HepG2 (cell line): ENCODE results near the gene ZMYND10. TPM values are rescaled to one million over a fixed set of nuclear protein-coding genes. Genes with fewer than 3 reads are reported as not detected.
A peak's percentile ranks its signal among the peaks of the same experiment; 100 is the strongest.

Experiments used
- CAMTA2 ChIP-seq: sonication (generic); formaldehyde crosslinking; IDR thresholded peaks from 2 replicates; pipeline ENCODE4 v1.4.0; 2020; ENCODE audit warnings: mild to moderate bottlenecking, missing genetic modification reagents, borderline replicate concordance
- CREB1 ChIP-seq, 2 experiments: fragments of 450-650 bp in 1 of 2; IDR thresholded peaks; 2 replicates each; pipeline ENCODE4 v1.6.1; 2016 to 2017; ENCODE audit warnings: control low read depth in 1 of 2, mild to moderate bottlenecking in 1 of 2, missing compliant biosample characterization in 1 of 2, missing genetic modification characterization in 1 of 2
- DPF2 ChIP-seq: sonication (generic); formaldehyde crosslinking; IDR thresholded peaks from 2 replicates; pipeline ENCODE4 v1.4.0; 2020; ENCODE audit warnings: mild to moderate bottlenecking, low read depth, missing genetic modification reagents, borderline replicate concordance
- ISX ChIP-seq: sonication (generic); formaldehyde crosslinking; conservative IDR thresholded peaks from 2 replicates; pipeline ENCODE4 v1.5.0; 2020; ENCODE audit warnings: missing genetic modification reagents
- ZBTB26 ChIP-seq: IDR thresholded peaks from 2 replicates; pipeline ENCODE4 v1.6.1; 2016; ENCODE audit warnings: missing compliant biosample characterization, missing genetic modification reagents, borderline replicate concordance
- ZNF354B ChIP-seq: sonication (generic); formaldehyde crosslinking; IDR thresholded peaks from 2 replicates; pipeline ENCODE4 v1.8.0; 2022; ENCODE audit warnings: mild to moderate bottlenecking, missing genetic modification reagents
- ZNF512 ChIP-seq: sonication (generic); formaldehyde crosslinking; IDR thresholded peaks from 2 replicates; pipeline ENCODE4 v1.4.0; 2020; ENCODE audit warnings: mild to moderate bottlenecking, missing genetic modification reagents
- ZNF557 ChIP-seq: sonication (generic); formaldehyde crosslinking; IDR thresholded peaks from 2 replicates; pipeline ENCODE4 v1.4.0; 2020; ENCODE audit warnings: missing genetic modification reagents
- polyA plus RNA-seq, 8 experiments: library from polyadenylated mRNA; depleted of rRNA in 3 of 8; stranded (reverse) in 7 of 8; unstranded in 1 of 8; fragments of >200 nt; fragmentation: Illumina TruSeq in 4 of 8; extraction: Trizol in 4 of 8; gene quantifications; 2 replicates each; pipeline versions ENCODE4 v1.2.1 to v1.2.3, GENCODE V29; 2011 to 2016; ENCODE audit warnings: low read depth in 4 of 8, missing spikeins in 1 of 8, mixed read lengths in 1 of 8; ENCODE audit not compliant: insufficient read depth in 1 of 8
- total RNA-seq, 5 experiments: library from RNA; depleted of rRNA; stranded (reverse); fragments of >200 nt; fragmentation: Illumina TruSeq; extraction: Trizol; gene quantifications; 2 replicates each; pipeline ENCODE4 v1.2.3, GENCODE V29; 2016; ENCODE audit warnings: low read depth in 1 of 5
- TF ChIP-seq, protein P1 (sequence below): sonication (generic); formaldehyde crosslinking; IDR thresholded peaks from 2 replicates; pipeline ENCODE4 v1.4.0; 2020; ENCODE audit warnings: mild to moderate bottlenecking, missing genetic modification reagents
- TF ChIP-seq, protein P2 (sequence below): sonication (generic); formaldehyde crosslinking; IDR thresholded peaks from one replicate; pipeline ENCODE4 v1.5.1; 2020; ENCODE audit warnings: mild to moderate bottlenecking, missing genetic modification reagents; ENCODE audit errors: not compliant biosample characterization
- TF ChIP-seq, protein P3 (sequence below): sonication (generic); formaldehyde crosslinking; conservative IDR thresholded peaks from 2 replicates; pipeline ENCODE4 v1.8.0; 2022; ENCODE audit warnings: low read depth, missing genetic modification reagents
- TF ChIP-seq, protein P4 (sequence below): IDR thresholded peaks from 2 replicates; pipeline ENCODE4 v1.6.1; 2016; ENCODE audit warnings: control low read depth

ZMYND10 gene
- total and polyA plus RNA-seq, 2 of the 13 experiments (the other 11 are each of a cell fraction or from before 2014, with no cell fraction given) = 0.60 to 0.74 TPM

DNA sequence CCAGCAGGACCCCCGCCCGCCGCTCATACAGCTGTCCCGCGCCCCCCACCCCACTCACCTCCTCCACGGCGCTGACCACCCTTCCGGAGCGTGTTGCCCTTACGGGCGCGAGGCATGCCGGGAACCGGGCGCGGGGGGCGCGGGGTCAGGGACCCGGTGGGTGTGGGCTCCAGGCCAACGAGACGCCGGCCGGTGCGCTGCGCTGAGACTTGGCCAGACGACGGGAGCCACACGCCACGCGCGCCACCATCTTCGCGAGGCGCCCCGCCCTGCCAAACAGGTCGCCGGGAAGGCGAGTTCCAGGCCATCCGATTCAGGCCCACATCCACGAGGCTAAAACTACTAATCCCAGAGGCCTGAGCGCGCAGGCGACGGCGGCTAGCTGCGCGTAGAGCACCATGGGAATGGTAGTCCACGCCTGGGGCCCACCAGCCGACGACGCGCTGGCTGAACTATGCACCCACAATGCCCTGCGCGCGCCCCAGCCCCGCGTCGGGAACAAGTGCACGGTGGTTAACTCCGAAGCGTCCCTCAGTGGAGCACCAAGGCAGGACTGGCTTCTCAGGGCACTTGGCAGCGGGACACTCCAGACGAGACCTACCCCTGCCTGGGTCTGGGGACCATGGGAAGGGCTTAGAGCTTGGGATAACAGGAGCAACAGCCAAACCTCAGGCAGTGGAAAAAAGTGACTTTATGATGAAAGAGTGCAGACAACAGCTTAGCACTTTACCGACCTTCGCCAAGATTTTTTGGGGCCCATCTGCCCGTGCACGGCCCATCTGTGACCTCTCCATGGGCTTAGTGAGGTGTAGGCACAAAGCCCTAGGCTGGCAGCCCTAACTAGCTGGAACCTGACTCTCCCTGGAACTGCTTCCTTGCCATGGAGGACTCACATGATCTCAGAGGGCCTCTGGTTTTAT is 53.1 kb downstream of the ZMYND10 start, which contains the start of gene IFRD2 (continued):
- TF ChIP-seq, protein P1, sequence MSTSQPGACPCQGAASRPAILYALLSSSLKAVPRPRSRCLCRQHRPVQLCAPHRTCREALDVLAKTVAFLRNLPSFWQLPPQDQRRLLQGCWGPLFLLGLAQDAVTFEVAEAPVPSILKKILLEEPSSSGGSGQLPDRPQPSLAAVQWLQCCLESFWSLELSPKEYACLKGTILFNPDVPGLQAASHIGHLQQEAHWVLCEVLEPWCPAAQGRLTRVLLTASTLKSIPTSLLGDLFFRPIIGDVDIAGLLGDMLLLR (CRISPR knock-in tag) = no peak
- no peak for TF ChIP-seq DPF2 (CRISPR knock-in tag)
- peak; percentile 3; the same call in 1 of the 2 replicates for TF ChIP-seq ZNF354B
- TF ChIP-seq, protein P2, sequence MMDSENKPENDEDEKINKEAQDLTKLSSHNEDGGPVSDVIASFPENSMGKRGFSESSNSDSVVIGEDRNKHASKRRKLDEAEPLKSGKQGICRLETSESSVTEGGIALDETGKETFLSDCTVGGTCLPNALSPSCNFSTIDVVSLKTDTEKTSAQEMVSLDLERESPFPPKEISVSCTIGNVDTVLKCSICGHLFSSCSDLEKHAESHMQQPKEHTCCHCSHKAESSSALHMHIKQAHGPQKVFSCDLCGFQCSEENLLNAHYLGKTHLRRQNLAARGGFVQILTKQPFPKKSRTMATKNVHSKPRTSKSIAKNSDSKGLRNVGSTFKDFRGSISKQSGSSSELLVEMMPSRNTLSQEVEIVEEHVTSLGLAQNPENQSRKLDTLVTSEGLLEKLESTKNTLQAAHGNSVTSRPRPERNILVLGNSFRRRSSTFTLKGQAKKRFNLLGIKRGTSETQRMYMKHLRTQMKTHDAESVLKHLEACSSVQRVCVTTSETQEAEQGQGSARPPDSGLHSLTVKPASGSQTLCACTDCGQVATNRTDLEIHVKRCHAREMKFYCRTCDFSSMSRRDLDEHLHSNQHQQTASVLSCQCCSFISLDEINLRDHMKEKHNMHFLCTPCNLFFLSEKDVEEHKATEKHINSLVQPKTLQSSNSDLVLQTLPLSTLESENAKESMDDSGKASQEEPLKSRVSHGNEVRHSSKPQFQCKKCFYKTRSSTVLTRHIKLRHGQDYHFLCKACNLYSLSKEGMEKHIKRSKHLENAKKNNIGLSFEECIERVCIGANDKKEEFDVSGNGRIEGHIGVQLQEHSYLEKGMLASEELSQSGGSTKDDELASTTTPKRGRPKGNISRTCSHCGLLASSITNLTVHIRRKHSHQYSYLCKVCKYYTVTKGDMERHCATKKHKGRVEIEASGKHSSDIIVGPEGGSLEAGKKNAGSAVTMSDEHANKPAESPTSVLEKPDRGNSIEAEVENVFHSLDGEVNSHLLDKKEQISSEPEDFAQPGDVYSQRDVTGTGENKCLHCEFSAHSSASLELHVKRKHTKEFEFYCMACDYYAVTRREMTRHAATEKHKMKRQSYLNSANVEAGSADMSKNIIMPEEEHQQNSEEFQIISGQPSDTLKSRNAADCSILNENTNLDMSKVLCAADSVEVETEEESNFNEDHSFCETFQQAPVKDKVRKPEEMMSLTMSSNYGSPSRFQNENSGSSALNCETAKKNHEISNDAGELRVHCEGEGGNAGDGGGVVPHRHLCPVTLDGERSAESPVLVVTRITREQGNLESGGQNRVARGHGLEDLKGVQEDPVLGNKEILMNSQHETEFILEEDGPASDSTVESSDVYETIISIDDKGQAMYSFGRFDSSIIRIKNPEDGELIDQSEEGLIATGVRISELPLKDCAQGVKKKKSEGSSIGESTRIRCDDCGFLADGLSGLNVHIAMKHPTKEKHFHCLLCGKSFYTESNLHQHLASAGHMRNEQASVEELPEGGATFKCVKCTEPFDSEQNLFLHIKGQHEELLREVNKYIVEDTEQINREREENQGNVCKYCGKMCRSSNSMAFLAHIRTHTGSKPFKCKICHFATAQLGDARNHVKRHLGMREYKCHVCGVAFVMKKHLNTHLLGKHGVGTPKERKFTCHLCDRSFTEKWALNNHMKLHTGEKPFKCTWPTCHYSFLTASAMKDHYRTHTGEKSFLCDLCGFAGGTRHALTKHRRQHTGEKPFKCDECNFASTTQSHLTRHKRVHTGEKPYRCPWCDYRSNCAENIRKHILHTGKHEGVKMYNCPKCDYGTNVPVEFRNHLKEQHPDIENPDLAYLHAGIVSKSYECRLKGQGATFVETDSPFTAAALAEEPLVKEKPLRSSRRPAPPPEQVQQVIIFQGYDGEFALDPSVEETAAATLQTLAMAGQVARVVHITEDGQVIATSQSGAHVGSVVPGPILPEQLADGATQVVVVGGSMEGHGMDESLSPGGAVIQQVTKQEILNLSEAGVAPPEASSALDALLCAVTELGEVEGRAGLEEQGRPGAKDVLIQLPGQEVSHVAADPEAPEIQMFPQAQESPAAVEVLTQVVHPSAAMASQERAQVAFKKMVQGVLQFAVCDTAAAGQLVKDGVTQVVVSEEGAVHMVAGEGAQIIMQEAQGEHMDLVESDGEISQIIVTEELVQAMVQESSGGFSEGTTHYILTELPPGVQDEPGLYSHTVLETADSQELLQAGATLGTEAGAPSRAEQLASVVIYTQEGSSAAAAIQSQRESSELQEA = no peak
- TF ChIP-seq ZNF557 = no peak
- TF ChIP-seq, protein P3, sequence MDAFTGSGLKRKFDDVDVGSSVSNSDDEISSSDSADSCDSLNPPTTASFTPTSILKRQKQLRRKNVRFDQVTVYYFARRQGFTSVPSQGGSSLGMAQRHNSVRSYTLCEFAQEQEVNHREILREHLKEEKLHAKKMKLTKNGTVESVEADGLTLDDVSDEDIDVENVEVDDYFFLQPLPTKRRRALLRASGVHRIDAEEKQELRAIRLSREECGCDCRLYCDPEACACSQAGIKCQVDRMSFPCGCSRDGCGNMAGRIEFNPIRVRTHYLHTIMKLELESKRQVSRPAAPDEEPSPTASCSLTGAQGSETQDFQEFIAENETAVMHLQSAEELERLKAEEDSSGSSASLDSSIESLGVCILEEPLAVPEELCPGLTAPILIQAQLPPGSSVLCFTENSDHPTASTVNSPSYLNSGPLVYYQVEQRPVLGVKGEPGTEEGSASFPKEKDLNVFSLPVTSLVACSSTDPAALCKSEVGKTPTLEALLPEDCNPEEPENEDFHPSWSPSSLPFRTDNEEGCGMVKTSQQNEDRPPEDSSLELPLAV (CRISPR knock-in tag) = no peak
- peak; percentile 12; the same call in 1 of the 2 replicates for TF ChIP-seq ISX
- peak; percentile 53; the same call in 1 of the 2 replicates for TF ChIP-seq ZBTB26 (CRISPR knock-in tag)
- TF ChIP-seq ZNF512 (CRISPR knock-in tag) = no peak
- peak; percentile 94 for TF ChIP-seq CREB1 (IDR thresholded peaks at IDR 0.05)
- peak; percentile 96 for TF ChIP-seq CREB1 (CRISPR knock-in tag; IDR thresholded peaks at IDR 0.05)
- TF ChIP-seq CAMTA2 (CRISPR knock-in tag) = no peak
- TF ChIP-seq, protein P4, sequence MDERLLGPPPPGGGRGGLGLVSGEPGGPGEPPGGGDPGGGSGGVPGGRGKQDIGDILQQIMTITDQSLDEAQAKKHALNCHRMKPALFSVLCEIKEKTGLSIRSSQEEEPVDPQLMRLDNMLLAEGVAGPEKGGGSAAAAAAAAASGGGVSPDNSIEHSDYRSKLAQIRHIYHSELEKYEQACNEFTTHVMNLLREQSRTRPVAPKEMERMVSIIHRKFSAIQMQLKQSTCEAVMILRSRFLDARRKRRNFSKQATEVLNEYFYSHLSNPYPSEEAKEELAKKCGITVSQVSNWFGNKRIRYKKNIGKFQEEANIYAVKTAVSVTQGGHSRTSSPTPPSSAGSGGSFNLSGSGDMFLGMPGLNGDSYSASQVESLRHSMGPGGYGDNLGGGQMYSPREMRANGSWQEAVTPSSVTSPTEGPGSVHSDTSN = no peak
